Astrocyte of the spinal cord (primary cell): ENCODE measurements around the gene CLEC4D.
"Not testable (repeated sequence)": the region's sequence is repeated elsewhere in the genome, so short reads cannot be mapped to it uniquely, and the experiment has no call there.

ENCODE experiments used
- DNase-seq: peaks from one replicate; pipeline ENCODE4 v3.0.0; 2011; ENCODE audit warnings: low read depth, low spot score
- H3K4me3 ChIP-seq: 2 replicates; pipeline ENCODE4 v1.5.1; 2011; ENCODE audit warnings: low read depth, mild to moderate bottlenecking, low read length, moderate library complexity
- in situ Hi-C: cut with HindIII; loops from 2 replicates; pipeline ENCODE4 v1.10.0; 2017; ENCODE audit warnings: low sequenced_read_pairs
- TF ChIP-seq, protein P1 (sequence below): IDR thresholded peaks from 2 replicates; pipeline ENCODE4 v1.5.1; 2012; ENCODE audit warnings: low read depth, mild to moderate bottlenecking, low read length, inconsistent platforms

Gene CLEC4D

DNA sequence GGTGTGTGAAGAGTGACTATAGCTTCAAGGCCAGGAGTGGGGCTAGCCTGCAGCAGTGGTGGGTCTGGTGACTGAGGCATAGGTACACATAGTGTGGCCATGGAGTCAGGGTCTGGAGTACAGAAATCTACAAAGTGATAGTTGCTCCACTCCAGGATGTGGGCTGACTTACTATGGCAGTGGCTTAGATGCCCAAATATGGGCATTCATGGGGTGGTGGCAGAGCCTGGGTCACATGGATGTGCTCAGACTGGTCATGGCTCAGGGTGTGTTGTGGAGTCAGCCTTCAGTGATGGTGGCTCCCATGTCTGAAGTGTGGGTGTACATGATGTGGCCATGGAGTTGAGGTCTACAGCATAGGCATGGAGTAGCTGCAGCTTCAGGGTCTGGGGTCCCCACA, 30.2 kb upstream of the CLEC4D start:
- DNase-seq, result no peak
- no peak overlapping the region for H3K4me3 ChIP-seq
- in situ Hi-C loops, result no loop called here
- TF ChIP-seq, protein P1, sequence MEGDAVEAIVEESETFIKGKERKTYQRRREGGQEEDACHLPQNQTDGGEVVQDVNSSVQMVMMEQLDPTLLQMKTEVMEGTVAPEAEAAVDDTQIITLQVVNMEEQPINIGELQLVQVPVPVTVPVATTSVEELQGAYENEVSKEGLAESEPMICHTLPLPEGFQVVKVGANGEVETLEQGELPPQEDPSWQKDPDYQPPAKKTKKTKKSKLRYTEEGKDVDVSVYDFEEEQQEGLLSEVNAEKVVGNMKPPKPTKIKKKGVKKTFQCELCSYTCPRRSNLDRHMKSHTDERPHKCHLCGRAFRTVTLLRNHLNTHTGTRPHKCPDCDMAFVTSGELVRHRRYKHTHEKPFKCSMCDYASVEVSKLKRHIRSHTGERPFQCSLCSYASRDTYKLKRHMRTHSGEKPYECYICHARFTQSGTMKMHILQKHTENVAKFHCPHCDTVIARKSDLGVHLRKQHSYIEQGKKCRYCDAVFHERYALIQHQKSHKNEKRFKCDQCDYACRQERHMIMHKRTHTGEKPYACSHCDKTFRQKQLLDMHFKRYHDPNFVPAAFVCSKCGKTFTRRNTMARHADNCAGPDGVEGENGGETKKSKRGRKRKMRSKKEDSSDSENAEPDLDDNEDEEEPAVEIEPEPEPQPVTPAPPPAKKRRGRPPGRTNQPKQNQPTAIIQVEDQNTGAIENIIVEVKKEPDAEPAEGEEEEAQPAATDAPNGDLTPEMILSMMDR, result no peak

- in situ Hi-C loops, result no loop called here
- TF ChIP-seq, protein P1, result no peak
- DNase-seq, result no peak
- H3K4me3 ChIP-seq, result no peak overlapping the region
Observed at GRCh38 chr12:8491646-8492530, 21.4 kb upstream of the CLEC4D start.

- in situ Hi-C loops, result no loop called here
- TF ChIP-seq, protein P1, result no peak
- DNase-seq, result no peak
- H3K4me3 ChIP-seq, result no peak overlapping the region
Observed at GRCh38 chr12:8493084-8493483, 20.2 kb upstream of the CLEC4D start.

GRCh38 chr12:8495671-8496070, 17.6 kb upstream of the CLEC4D start:
- H3K4me3 ChIP-seq, in situ Hi-C loops, DNase-seq: not testable (repeated sequence)

GRCh38 chr12:8496074-8496473, 17.2 kb upstream of the CLEC4D start:
- H3K4me3 ChIP-seq, in situ Hi-C loops, DNase-seq: not testable (repeated sequence)

- TF ChIP-seq, protein P1, result no peak
- H3K4me3 ChIP-seq, result no peak overlapping the region
- in situ Hi-C loops, result no loop called here
- no peak for DNase-seq
Observed at GRCh38 chr12:8499616-8500015, 13.7 kb upstream of the CLEC4D start.

GRCh38 chr12:8501720-8502119, 11.6 kb upstream of the CLEC4D start:
- TF ChIP-seq, protein P1, result no peak
- no peak overlapping the region for H3K4me3 ChIP-seq
- in situ Hi-C loops, result no loop called here
- DNase-seq, result no peak
